IPS-18c (cell line): ENCODE measurements around the gene CAPN3.

Experiments
- H3K4me3 ChIP-seq: 2 replicates; pipeline ENCODE4 v1.7.0; 2013; ENCODE audit warnings: low read depth, mild to moderate bottlenecking, low read length, moderate library complexity; ENCODE audit not compliant: insufficient read depth
- H3K9me3 ChIP-seq: one replicate; pipeline ENCODE4 v1.6.1; 2013; ENCODE audit warnings: mild to moderate bottlenecking, low read length, moderate library complexity; ENCODE audit not compliant: control insufficient read depth, insufficient read depth

The CAPN3 gene

DNA sequence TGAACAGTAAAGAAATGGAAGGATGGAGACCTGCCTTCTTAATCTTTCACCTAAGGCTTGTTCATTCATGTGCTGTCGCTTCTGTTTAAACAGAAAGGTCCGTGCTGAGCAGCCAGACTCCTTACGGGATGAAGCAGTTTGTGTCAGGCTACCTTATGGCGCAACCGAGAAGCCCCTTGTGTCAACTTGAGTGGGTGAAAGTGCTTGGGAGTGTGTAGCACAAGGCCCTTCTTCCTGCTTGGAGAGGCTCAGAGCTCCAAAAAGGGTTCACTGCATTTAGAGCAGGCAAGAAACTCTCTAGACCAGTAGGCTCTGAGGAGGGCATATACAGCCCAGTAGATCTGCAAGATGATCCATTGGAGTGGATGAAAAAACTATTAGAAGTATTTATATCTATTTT is 16.0 kb downstream of the CAPN3 start:
- H3K9me3 ChIP-seq: no peaks in the 10 kb centered on the region
- H3K4me3 ChIP-seq: no peak overlapping the region

DNA sequence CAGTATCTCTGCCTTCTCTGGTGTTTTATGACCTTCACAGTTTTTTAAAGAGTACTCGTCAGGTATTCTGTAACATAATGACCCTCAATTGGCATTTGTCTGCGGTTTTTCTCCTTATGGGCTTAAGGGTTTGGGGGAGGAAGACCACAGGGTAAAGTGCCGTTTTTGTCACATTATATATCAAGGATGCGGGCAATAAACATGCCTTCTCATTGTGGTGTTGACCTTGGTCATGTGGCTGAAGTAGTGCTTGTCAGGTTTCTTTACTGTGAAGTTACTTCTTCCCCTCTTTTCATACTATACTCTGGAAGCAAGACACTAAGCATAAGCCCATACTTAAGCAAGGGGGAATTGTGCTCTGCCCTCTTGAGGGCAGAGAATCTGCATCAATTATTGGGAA is 16.6 kb downstream of the CAPN3 start:
- H3K9me3 ChIP-seq: no peaks in the 10 kb centered on the region
- H3K4me3 ChIP-seq: no peak overlapping the region

DNA sequence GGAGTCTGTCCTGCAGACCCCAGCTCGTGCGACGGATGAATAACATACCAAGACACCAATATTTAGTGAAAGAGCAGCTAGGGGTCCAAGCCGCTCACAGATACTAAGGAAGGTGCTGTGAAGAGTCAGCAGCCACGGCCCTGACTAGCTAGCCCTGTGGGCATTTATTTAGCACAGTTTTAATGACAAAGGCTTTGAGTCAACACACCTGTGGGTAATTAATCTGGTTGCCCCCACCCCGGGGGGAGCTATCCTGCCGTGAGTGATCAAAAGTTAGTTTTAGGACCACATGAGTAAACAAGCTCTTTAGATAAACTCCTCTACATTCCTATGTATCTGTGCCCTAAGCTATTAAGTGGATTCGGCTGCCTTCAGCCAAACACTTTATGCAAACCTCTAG is 18.7 kb downstream of the CAPN3 start:
- Histone ChIP-seq H3K9me3 (no peaks in the 10 kb centered on the region), H3K4me3 (no peak overlapping the region)

DNA sequence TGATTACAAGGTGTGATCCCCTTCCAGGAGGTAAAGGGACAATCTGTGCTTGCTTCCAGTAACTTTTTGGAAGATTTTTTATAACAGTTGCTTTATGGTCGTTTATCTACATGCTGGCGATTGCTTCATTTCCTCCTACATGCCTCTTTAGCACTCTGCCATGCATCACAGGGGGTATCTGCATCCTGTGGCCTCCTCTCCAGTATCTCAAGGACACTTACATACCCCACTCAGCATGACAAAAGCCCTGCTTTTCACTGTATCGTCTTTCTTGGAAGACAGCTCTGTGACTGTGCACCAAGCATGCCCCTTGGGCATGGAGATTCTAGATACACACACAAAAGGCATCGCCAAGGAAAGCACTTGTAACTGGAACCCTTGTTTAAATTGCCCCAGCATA is 25.3 kb downstream of the CAPN3 start:
- Histone ChIP-seq H3K4me3 (no peak overlapping the region), H3K9me3 (no peaks in the 10 kb centered on the region)

DNA sequence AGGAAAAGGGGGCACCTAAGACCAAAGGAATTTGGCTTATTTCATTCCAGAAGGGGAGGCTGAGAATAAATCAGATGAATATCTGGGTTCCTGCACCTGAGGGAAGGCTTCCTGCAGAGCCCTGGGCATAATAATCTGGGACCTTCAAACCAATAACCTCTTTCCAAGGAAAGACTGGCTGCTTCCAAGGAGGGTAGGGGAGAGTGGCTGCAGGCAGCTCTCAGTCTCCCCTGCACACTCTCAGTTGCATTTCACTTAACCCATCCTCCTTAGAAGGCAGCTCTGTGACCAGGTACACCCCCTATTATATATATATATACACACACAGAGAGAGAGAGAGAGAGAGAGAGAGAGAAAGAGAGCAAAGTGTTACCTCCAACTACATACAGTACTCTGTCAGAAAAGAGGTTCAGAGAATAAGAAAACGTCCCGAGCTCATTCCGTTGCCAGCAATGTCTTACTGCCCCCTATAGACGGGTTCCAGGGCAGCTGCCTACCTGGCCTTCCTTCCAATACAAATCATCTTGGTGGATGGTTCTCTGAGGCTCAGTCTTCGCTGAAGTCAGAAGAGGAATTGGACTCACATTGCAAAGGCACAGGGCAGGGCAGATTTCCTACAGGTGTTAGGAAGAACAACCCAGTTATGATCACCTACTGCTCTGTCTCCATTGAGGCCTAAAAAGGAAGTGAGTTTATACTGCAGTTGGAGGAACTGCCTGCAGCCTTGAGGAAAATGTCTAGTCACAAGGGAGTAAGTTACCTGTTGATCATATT is 26.1 kb downstream of the CAPN3 start:
- Histone ChIP-seq H3K9me3 (no peaks in the 10 kb centered on the region), H3K4me3 (no peak overlapping the region)

DNA sequence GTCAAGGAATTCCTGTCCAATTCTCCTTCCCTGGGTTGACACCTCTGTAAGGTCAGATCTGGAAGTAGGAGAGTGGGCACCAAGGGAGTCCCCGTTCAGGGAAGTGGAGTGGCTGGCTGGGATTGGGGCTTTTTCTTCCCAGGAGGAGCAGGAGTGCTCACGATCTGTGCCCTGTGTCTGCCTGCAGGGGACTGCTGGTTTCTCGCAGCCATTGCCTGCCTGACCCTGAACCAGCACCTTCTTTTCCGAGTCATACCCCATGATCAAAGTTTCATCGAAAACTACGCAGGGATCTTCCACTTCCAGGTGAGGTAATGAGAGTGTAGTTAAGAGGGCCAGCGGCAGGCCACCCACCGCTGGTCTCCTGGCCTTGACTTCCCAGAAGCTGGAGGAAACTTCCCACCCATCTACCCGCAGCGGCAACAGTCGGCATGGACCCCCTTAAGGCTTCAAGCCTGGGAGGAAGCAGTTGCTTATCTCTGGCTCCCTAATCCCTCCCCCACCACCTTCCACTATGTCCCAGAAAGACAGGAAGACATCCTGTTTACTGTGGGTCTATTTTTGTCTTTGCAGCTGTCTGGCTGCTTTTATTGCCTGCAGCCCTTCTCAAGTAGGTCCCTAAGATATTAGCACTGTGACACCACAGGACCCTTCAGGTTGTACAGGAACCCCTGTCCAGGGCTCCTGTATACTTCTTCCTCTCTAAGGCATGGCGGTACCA is 26.8 kb downstream of the CAPN3 start:
- Histone ChIP-seq H3K4me3 (no peak overlapping the region), H3K9me3 (no peaks in the 10 kb centered on the region)

DNA sequence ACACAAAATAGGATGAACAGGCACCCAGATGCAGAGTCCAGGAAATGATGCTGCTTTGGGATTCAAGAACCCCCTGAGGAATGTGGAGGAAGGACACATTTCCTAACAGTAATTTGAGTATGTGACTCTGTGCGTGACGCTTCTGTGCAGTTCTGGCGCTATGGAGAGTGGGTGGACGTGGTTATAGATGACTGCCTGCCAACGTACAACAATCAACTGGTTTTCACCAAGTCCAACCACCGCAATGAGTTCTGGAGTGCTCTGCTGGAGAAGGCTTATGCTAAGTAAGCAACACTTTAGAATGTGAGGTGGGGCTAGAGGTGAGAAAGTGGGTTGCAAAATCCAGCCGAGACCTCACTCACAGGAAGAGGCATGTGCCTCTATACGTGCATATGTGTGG is 28.3 kb downstream of the CAPN3 start:
- H3K4me3 ChIP-seq: no peak overlapping the region
- no peaks in the 10 kb centered on the region for H3K9me3 ChIP-seq

DNA sequence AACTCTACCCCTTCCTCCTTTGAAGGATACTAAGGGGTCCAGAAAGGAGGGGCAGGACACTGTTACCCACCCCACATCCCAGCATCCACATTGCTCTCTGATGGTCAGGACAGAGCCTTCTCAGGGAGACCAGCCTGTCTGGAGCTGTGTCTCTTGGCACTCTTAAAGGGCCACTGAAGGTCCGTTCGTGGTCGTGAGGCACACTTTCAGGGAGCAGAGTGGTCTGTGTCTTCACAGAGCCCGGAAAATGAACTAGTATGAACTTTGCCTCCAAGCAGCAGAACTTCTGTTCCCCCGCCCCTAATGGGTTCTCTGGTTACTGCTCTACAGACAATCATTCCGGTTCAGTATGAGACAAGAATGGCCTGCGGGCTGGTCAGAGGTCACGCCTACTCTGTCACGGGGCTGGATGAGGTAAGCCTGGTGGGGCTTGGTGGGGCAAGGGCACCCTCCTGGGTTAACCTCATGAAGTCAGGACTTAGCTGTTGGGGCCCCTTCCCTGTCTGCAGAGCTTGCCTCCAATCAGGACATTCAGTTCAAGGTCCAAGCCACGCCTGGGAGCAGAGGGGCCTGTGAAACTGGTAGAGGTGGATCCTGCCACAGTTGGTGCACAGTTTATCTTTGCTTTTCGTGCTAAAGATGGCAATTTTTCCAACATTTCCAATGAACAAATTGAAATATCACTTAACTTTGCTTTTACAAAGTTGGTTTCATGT is 33.2 kb downstream of the CAPN3 start:
- Histone ChIP-seq H3K9me3 (no peaks in the 10 kb centered on the region), H3K4me3 (no peak overlapping the region)

DNA sequence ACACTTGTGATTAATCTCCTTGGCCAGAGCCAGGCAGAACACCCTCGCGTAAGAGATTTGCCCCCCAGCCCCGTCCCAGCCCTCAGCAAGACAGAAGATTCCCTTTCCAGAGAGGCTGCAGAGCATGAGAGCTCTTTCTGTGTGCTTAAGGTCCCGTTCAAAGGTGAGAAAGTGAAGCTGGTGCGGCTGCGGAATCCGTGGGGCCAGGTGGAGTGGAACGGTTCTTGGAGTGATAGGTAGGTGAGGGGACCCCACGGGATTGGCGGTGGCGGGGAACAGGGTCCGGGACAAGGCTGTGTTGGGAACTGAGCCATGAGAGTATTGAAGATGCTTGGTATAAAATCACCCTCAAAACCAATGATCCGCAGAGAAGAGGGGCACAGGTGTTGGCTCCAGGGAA is 34.8 kb downstream of the CAPN3 start:
- Histone ChIP-seq H3K4me3 (no peak overlapping the region), H3K9me3 (no peaks in the 10 kb centered on the region)

DNA sequence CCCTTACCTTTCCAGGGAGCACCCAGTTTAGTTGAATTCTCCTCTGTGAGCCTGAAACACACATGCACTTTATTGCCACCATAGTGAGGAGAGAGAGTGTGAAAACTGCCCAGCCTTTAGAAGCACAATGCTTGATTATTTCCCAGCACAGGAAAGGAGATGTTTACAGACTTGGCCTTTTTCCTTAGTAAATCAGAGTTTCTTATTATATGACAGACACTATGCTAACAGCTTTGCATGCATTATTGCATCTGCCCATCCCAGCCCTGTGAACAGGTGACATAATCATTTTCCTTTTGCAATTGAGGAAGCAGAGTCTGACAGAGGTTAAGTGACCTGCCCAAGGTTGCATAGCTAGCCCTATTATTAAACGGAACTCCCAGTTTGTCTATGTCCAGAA is 36.5 kb downstream of the CAPN3 start:
- no peak overlapping the region for H3K4me3 ChIP-seq
- H3K9me3 ChIP-seq: no peaks in the 10 kb centered on the region

DNA sequence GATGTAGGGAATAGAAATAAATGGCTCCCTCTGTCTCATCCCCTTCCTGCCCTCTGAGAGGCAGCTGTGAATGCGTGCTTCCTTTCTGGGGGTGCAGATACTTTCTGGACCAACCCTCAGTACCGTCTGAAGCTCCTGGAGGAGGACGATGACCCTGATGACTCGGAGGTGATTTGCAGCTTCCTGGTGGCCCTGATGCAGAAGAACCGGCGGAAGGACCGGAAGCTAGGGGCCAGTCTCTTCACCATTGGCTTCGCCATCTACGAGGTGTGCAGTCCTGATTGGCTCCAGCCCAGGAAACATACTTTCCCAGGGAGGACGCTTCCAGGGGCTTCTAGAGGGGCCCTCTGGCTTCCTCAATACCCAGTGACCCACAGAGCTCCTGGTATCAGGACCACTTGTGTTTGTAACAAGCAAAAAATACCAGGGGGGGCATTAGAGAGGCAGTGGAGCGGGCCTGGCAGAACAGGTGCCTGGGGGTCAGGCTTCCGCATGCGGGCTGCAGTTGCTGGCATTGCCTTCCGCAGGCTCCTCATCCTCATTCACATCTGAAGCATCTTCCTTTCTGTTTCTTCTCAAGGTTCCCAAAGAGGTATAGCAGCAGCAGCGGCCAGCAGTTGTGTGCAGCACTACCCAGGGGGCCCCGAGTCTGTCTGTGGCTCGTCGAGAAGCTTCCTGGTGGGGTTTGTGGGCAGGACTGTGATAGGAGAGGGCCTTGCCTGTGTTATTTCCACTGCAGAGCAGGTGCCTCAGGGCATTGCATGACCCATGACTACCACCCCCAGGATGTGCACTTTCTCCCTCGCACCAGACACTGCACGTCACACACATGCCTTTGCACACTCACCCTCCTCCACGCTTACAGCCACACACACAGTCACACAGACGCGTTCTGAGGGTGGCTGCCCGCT is 42.5 kb downstream of the CAPN3 start:
- Histone ChIP-seq H3K4me3 (no peak overlapping the region), H3K9me3 (no peaks in the 10 kb centered on the region)

DNA sequence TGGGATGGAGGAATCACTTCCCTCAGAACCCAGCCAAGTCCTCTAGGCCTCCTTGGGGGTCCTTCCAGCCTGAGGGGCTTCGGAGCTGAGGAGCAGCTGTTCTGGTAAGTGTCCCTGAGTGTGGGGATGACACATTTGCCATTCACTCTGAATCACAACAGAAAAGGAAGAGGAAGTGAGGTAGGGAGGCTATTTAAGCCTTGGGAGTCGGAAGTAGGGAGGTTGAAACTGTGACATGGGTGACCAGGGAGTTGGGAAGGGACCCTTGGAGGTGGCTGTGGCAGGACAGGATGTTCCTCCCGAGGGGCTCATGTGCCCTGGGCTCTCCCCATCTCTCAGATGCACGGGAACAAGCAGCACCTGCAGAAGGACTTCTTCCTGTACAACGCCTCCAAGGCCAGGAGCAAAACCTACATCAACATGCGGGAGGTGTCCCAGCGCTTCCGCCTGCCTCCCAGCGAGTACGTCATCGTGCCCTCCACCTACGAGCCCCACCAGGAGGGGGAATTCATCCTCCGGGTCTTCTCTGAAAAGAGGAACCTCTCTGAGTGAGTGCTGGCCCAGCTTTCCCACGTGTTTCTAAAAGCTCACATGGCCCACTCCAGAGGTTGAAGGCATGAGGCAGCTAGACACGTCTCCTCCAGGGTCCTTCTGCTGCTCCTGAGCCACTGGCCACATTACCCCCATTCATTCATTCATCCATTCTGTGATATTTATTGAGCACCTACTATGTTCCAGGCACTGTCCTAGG is 43.3 kb downstream of the CAPN3 start:
- no peaks in the 10 kb centered on the region for H3K9me3 ChIP-seq
- H3K4me3 ChIP-seq: no peak overlapping the region

DNA sequence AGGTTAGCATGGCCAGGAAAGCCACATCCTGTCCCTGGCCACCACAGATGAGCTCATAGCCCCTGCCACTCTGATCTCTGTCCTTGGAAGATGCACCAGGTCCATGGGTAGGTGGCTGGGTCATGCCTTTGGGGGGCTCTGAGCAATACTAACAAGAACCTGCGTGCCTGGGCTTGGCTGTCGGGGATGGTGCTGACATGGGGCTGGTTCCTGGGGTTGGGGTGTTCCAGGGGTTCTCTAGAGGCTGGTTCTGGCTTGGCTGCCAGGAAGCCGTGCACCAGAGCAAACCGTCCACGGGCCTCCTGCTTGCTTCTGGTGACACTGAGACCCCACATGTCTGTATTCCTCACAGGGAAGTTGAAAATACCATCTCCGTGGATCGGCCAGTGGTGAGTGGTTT is 44.1 kb downstream of the CAPN3 start:
- H3K9me3 ChIP-seq: no peaks in the 10 kb centered on the region
- H3K4me3 ChIP-seq: no peak overlapping the region

DNA sequence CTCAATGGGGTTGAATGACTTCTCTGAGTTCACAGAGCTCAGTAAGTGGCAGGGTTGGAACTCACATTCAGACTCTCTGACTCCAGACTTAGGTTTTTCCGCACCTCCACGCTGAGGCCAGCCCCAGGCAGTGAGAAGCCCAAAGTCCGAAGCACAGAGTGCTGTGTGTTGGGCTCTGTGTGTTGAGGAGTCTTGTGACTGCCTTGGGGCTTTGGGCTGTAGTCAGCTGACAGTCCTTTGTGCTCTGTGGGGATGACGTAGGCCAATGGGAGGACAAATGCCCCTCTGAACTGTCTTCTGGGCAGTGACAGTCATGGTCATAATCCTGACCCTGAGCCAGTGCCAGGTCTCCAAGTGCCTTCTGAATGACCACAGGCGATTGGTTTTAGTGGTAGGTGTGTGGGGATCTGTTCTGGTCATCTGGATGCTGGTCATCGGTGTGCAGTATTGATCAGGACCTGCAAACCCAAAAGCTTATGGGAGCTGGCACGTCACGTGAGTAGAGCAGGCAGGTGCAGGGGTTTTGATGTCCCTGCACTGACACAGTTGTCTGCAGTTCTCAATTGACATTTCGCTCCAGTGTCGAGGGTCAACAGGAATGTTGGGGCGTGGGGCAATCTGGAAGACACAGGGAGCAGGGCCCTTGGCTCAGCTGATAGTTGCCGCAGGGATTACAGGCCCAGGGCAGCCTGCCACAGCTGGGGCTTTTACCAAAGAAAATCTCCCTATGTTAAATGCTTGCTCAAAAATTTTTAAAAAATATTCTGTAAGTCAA is 45.3 kb downstream of the CAPN3 start:
- Histone ChIP-seq H3K4me3 (no peak overlapping the region), H3K9me3 (no peaks in the 10 kb centered on the region)

DNA sequence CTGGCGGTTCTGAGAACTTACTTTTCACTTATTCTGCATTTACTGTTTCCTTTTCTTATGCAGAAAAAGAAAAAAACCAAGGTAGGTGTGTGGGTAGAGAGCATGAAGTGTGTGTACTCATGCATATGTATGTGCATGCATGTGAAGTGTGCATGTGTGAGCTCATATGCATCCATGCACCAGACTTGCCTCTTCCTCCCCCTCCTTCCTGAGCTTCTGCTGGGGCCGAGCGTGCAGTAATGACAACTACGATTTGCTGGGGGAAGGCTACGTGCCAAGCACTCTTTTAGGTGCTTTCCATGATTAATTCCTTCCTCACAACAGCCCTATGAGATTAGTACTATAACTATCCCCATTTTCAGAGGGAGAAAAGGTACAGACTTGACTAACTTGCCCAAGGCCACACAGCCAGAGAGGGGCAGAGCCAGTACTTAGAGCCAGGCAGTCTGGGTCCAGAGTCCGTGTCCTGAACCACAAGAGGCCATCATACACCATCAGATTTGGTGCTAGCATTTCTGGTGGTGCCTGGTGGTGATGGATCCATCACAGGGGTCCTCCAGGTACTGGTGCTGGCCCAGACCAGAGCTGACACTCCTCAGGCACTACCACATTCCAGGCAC is 46.7 kb downstream of the CAPN3 start:
- Histone ChIP-seq H3K4me3 (no peak overlapping the region), H3K9me3 (no peaks in the 10 kb centered on the region)

DNA sequence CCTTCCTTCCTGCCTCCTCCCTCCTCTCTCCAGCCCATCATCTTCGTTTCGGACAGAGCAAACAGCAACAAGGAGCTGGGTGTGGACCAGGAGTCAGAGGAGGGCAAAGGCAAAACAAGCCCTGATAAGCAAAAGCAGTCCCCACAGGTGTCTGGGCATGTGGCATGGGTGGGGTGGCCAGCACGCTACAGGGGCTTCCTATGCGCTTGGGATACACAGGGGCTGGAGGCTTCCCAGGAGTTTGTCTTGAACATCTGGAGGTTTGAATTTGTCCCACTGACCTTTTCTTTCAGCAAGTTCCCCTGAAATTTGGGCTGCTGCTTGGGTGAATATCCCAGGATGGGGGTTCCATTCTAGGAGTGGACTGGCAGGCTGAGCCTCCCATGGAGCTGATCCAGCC is 48.9 kb downstream of the CAPN3 start:
- Histone ChIP-seq H3K4me3 (no peak overlapping the region), H3K9me3 (no peaks in the 10 kb centered on the region)
